Endothelial cell of umbilical vein (primary cell): ENCODE results near the gene ATOH7. TPM values are rescaled to one million over a fixed set of nuclear protein-coding genes. Genes with fewer than 3 reads are reported as not detected.

Experiments
- BruUV-seq: library from RNA; stranded (reverse); fragments of 400-500 nt; replicated peaks from 2 replicates; lab custom pipeline; 2021; lab: Mats Ljungman, UMichigan
- CTCF ChIA-PET: fragments of 300-600, 350-600 bp; sonication (Branson Sonifier 250); formaldehyde crosslinking; loops from one replicate; lab custom pipeline; 2021; ENCODE audit warnings: antibody characterized with exemption, inconsistent platforms; lab: Charles Lee
- POLR2A ChIA-PET: fragments of 300-600, 350-600 bp; sonication (Branson Sonifier 250); formaldehyde crosslinking; loops from one replicate; lab custom pipeline; 2021; ENCODE audit warnings: antibody characterized with exemption, inconsistent platforms; lab: Charles Lee
- DNase-seq: peaks from one replicate; pipeline ENCODE4 v3.0.0-alpha.2; 2011; ENCODE audit warnings: low read depth, low spot score
- FAIRE-seq: peaks from 2 replicates; lab custom pipeline; 2011; peaks lifted over from hg19 to GRCh38; lab: Jason Lieb, UNC
- H2AFZ ChIP-seq: 2 replicates; pipeline ENCODE4 v1.6.0; 2012; ENCODE audit warnings: low read depth, low read length, control low read depth, inconsistent platforms
- H3K27ac ChIP-seq: 2 replicates; pipeline ENCODE4 v1.5.1; 2011; ENCODE audit warnings: low read depth, mild to moderate bottlenecking, control low read depth, low read length, moderate library complexity; ENCODE audit not compliant: insufficient read depth
- H3K27me3 ChIP-seq, 2 experiments: 2 replicates each; pipeline versions ENCODE4 v1.6.0 to v1.6.1; 2011; ENCODE audit warnings: low read length in 2 of 2, mixed read lengths in 1 of 2; ENCODE audit not compliant: control insufficient read depth in 2 of 2, insufficient read depth in 2 of 2
- H3K36me3 ChIP-seq, 2 experiments: 2 replicates in 1 of 2; 3 replicates in 1 of 2; pipeline ENCODE4 v1.5.1; 2011; ENCODE audit warnings: low read length in 2 of 2, mild to moderate bottlenecking in 1 of 2, moderate library complexity in 1 of 2; ENCODE audit not compliant: control insufficient read depth in 2 of 2, insufficient read depth in 2 of 2; ENCODE audit errors: extremely low read depth in 1 of 2
- H3K4me1 ChIP-seq: 3 replicates; pipeline ENCODE4 v1.5.1; 2011; ENCODE audit warnings: mild to moderate bottlenecking, low read length; ENCODE audit not compliant: control insufficient read depth, insufficient read depth; ENCODE audit errors: extremely low read depth
- H3K4me2 ChIP-seq: 2 replicates; pipeline ENCODE4 v1.6.1; 2011; ENCODE audit warnings: low read length, control low read depth, mixed read lengths; ENCODE audit not compliant: insufficient read depth
- H3K4me3 ChIP-seq, 3 experiments: fragments of 200-600 bp in 1 of 3; sonication (generic), shearing (Covaris generic) in 1 of 3; replicated peaks in 1 of 3; 2 replicates each; pipeline ENCODE4 v1.5.1; 2011 to 2016; ENCODE audit warnings: control low read depth in 3 of 3, low read length in 3 of 3, mild to moderate bottlenecking in 2 of 3, inconsistent platforms in 1 of 3, low read depth in 1 of 3, moderate library complexity in 1 of 3; ENCODE audit not compliant: insufficient read depth in 1 of 3
- H3K79me2 ChIP-seq: 2 replicates; pipeline ENCODE4 v1.6.0; 2012; ENCODE audit warnings: low read length, inconsistent platforms; ENCODE audit not compliant: control insufficient read depth, insufficient read depth
- H3K9ac ChIP-seq: replicated peaks from 2 replicates; pipeline ENCODE3; 2011; ENCODE audit warnings: low read length, control low read depth; ENCODE audit not compliant: insufficient read depth; ENCODE audit errors: extremely low read depth
- H3K9me1 ChIP-seq: replicated peaks from 3 replicates; pipeline ENCODE4 v1.6.0; 2011; ENCODE audit warnings: mild to moderate bottlenecking, low read length; ENCODE audit not compliant: control insufficient read depth, insufficient read depth; ENCODE audit errors: extremely low read depth
- H3K9me3 ChIP-seq: replicated peaks from 2 replicates; pipeline ENCODE4 v1.5.1; 2012; ENCODE audit warnings: low read length, inconsistent platforms; ENCODE audit not compliant: control insufficient read depth, insufficient read depth
- H4K20me1 ChIP-seq: replicated peaks from 2 replicates; pipeline ENCODE3; 2011; ENCODE audit warnings: mild to moderate bottlenecking, low read length; ENCODE audit not compliant: control insufficient read depth, insufficient read depth; ENCODE audit errors: extremely low read depth
- CTCF ChIP-seq, 2 donors: IDR thresholded peaks; 1 replicate in 1 of 2; 2 replicates in 1 of 2; pipeline ENCODE4 v1.5.1; 2011; ENCODE audit warnings: low read length in 2 of 2, mild to moderate bottlenecking in 2 of 2, moderate library complexity in 2 of 2, control low read depth in 1 of 2, inconsistent platforms in 1 of 2, low read depth in 1 of 2; ENCODE audit not compliant: insufficient read depth in 1 of 2; ENCODE audit errors: extremely low read depth in 1 of 2
- EZH2 ChIP-seq: IDR thresholded peaks from 2 replicates; pipeline ENCODE4 v1.6.1; 2012; ENCODE audit warnings: borderline replicate concordance, low read depth, mild to moderate bottlenecking, moderate library complexity, low read length, inconsistent platforms; ENCODE audit not compliant: severe bottlenecking
- FOS ChIP-seq: IDR thresholded peaks from 2 replicates; pipeline ENCODE4 v1.6.1; 2011; ENCODE audit warnings: mild to moderate bottlenecking, low read length, moderate library complexity, borderline replicate concordance; ENCODE audit not compliant: insufficient read depth
- GATA2 ChIP-seq: IDR thresholded peaks from 2 replicates; pipeline ENCODE4 v1.7.0; 2011; ENCODE audit warnings: low read depth, mild to moderate bottlenecking, moderate library complexity, mixed read lengths, low read length; ENCODE audit not compliant: insufficient read length, insufficient read depth
- JUN ChIP-seq: IDR thresholded peaks from 2 replicates; pipeline ENCODE4 v1.6.1; 2011; ENCODE audit warnings: borderline replicate concordance, low read depth; ENCODE audit not compliant: insufficient read length, insufficient read depth
- MAX ChIP-seq: IDR thresholded peaks from 2 replicates; pipeline ENCODE4 v1.6.1; 2011; ENCODE audit not compliant: insufficient read depth, insufficient read length
- MYC ChIP-seq: IDR thresholded peaks from one replicate; pipeline ENCODE4 v1.6.1; 2011; ENCODE audit warnings: mild to moderate bottlenecking, low read depth, low read length
- POLR2A ChIP-seq: IDR thresholded peaks from 2 replicates; pipeline ENCODE4 v1.6.1; 2012; ENCODE audit warnings: low read depth, mild to moderate bottlenecking, control low read depth, low read length
- POLR2AphosphoS5 ChIP-seq: IDR thresholded peaks from 2 replicates; pipeline ENCODE4 v1.6.1; 2012; ENCODE audit warnings: low read depth, mild to moderate bottlenecking, control low read depth, low read length, moderate library complexity; ENCODE audit not compliant: insufficient read depth
- dilution Hi-C: fragments of 300-500 bp; cut with MboI; formaldehyde crosslinking; loops from one replicate; pipeline ENCODE4 v1.15.0; 2019; ENCODE audit warnings: low sequenced_read_pairs; ENCODE audit not compliant: extremely low pct_ligation_motif_present
- intact Hi-C: fragments of 100-400 bp; cut with micrococcal nuclease; formaldehyde crosslinking; loops from one replicate; pipeline ENCODE4 v1.10.0; 2022
- polyA plus RNA-seq, 4 experiments: library from polyadenylated mRNA; depleted of rRNA in 3 of 4; stranded (reverse) in 3 of 4; unstranded in 1 of 4; fragments of >200 nt; gene quantifications; 2 replicates each; pipeline versions ENCODE4 v1.2.1 to v1.2.3, GENCODE V29; 2011 to 2012; ENCODE audit warnings: missing spikeins in 1 of 4
- total RNA-seq: library from RNA; stranded (reverse); gene quantifications from 2 replicates; pipeline ENCODE4 v1.2.3, GENCODE V29; 2021

ATOH7 gene
- total and polyA plus RNA-seq, 2 donors (not counting 3 experiments of a cell fraction or from before 2014, with no cell fraction given): not detected

GRCh38 chr10:68188835-68189234 is 43.1 kb downstream of the ATOH7 start:
- intact Hi-C loops (no loop called here), dilution Hi-C loops (no loop called here)
- TF ChIP-seq GATA2: no peak
- no peak for TF ChIP-seq POLR2A
- TF ChIP-seq EZH2: no peak
- TF ChIP-seq MAX: no peak
- TF ChIP-seq POLR2AphosphoS5: no peak
- TF ChIP-seq JUN: no peak
- no peak for TF ChIP-seq MYC
- no peak for TF ChIP-seq CTCF (IDR thresholded peaks at IDR 0.05; ENCODE audit: extremely low read depth in 1 of 2, insufficient read depth in 1 of 2, low read depth in 1 of 2, low read length in 2 of 2)
- no peak for TF ChIP-seq FOS
- Histone ChIP-seq H3K4me1 (peaks cover 7% of the 10 kb centered on the region), H2AFZ (no peak overlapping the region), H3K79me2 (no peaks in the 10 kb centered on the region), H3K36me3 (no peaks in the 10 kb centered on the region), H4K20me1 (no peaks in the 10 kb centered on the region), H3K9ac (no peak overlapping the region), H3K9me3 (no peaks in the 10 kb centered on the region), H3K9me1 (no peaks in the 10 kb centered on the region), H3K27me3 (peaks cover 7% of the 10 kb centered on the region in 2 experiments), H3K4me2 (no peak overlapping the region), H3K4me3 (no peak overlapping the region), H3K27ac (no peak overlapping the region)
- no TSS peak for BruUV-seq
- FAIRE-seq (no peak), DNase-seq (no peak)
- POLR2A ChIA-PET: no interaction called here
- CTCF ChIA-PET: interaction anchor here (1.0 to 1.7 kb wide), 3 partner anchors 12 to 333 kb away, joined by 3 to 8 read pairs (median 3); no protein-coding TSS in a partner anchor
